ENCODE measurements around the gene FAM3B.

The FAM3B gene

DNA sequence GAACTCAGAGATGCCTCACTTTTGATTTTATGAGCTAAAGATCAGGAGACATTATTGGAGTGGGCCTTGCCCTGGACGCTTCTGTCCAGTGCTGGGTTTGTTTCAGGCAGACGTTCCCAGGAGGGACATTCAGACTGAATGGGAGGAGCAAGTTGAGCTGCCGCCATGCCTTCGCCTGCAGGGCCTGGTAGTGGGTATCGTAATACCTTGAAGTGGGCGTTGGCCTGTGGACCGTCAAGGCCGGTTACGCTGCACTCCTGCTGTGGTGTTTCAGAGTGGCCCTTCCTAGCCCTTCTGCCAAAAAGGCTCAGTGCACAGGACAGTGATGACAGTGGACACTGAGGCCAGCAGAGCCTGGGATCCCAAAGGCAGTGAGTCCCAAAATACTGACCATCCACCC is 1.6 kb downstream of the FAM3B start:
- TF ChIP-seq ZNF335 (tag by site-specific recombination; conservative IDR thresholded peaks at IDR 0.05) (no peak), BCL11A (tag by site-specific recombination; IDR thresholded peaks at IDR 0.05; ENCODE audit: low read depth) (no peak), SP3 (tag by site-specific recombination; IDR thresholded peaks at IDR 0.05) (no peak), KLF7 (tag by site-specific recombination; IDR thresholded peaks at IDR 0.05; ENCODE audit: borderline replicate concordance) (no peak), ZNF391 (tag by site-specific recombination; IDR thresholded peaks at IDR 0.05; ENCODE audit: borderline replicate concordance, low read depth) (no peak), ZNF521 (tag by site-specific recombination; IDR thresholded peaks at IDR 0.05) (no peak), ZNF660 (tag by site-specific recombination; IDR thresholded peaks at IDR 0.05) (no peak)
- TF ChIP-seq, protein P1, sequence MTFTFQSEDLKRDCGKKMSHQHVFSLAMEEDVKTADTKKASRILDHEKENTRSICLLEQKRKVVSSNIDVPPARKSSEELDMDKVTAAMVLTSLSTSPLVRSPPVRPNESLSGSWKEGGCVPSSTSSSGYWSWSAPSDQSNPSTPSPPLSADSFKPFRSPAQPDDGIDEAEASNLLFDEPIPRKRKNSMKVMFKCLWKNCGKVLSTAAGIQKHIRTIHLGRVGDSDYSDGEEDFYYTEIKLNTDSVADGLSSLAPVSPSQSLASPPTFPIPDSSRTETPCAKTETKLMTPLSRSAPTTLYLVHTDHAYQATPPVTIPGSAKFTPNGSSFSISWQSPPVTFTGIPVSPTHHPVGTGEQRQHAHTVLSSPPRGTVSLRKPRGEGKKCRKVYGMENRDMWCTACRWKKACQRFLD (tag by site-specific recombination; IDR thresholded peaks at IDR 0.05) = no peak
- TF ChIP-seq, protein P2, sequence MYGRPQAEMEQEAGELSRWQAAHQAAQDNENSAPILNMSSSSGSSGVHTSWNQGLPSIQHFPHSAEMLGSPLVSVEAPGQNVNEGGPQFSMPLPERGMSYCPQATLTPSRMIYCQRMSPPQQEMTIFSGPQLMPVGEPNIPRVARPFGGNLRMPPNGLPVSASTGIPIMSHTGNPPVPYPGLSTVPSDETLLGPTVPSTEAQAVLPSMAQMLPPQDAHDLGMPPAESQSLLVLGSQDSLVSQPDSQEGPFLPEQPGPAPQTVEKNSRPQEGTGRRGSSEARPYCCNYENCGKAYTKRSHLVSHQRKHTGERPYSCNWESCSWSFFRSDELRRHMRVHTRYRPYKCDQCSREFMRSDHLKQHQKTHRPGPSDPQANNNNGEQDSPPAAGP (tag by site-specific recombination; IDR thresholded peaks at IDR 0.05) = no peak
- TF ChIP-seq, protein P3, sequence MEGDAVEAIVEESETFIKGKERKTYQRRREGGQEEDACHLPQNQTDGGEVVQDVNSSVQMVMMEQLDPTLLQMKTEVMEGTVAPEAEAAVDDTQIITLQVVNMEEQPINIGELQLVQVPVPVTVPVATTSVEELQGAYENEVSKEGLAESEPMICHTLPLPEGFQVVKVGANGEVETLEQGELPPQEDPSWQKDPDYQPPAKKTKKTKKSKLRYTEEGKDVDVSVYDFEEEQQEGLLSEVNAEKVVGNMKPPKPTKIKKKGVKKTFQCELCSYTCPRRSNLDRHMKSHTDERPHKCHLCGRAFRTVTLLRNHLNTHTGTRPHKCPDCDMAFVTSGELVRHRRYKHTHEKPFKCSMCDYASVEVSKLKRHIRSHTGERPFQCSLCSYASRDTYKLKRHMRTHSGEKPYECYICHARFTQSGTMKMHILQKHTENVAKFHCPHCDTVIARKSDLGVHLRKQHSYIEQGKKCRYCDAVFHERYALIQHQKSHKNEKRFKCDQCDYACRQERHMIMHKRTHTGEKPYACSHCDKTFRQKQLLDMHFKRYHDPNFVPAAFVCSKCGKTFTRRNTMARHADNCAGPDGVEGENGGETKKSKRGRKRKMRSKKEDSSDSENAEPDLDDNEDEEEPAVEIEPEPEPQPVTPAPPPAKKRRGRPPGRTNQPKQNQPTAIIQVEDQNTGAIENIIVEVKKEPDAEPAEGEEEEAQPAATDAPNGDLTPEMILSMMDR (tag by site-specific recombination; IDR thresholded peaks at IDR 0.05) = no peak
- TF ChIP-seq, protein P4, sequence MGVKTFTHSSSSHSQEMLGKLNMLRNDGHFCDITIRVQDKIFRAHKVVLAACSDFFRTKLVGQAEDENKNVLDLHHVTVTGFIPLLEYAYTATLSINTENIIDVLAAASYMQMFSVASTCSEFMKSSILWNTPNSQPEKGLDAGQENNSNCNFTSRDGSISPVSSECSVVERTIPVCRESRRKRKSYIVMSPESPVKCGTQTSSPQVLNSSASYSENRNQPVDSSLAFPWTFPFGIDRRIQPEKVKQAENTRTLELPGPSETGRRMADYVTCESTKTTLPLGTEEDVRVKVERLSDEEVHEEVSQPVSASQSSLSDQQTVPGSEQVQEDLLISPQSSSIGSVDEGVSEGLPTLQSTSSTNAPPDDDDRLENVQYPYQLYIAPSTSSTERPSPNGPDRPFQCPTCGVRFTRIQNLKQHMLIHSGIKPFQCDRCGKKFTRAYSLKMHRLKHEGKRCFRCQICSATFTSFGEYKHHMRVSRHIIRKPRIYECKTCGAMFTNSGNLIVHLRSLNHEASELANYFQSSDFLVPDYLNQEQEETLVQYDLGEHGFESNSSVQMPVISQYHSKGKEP (tag by site-specific recombination; IDR thresholded peaks at IDR 0.05) = no peak
- TF ChIP-seq, protein P5, sequence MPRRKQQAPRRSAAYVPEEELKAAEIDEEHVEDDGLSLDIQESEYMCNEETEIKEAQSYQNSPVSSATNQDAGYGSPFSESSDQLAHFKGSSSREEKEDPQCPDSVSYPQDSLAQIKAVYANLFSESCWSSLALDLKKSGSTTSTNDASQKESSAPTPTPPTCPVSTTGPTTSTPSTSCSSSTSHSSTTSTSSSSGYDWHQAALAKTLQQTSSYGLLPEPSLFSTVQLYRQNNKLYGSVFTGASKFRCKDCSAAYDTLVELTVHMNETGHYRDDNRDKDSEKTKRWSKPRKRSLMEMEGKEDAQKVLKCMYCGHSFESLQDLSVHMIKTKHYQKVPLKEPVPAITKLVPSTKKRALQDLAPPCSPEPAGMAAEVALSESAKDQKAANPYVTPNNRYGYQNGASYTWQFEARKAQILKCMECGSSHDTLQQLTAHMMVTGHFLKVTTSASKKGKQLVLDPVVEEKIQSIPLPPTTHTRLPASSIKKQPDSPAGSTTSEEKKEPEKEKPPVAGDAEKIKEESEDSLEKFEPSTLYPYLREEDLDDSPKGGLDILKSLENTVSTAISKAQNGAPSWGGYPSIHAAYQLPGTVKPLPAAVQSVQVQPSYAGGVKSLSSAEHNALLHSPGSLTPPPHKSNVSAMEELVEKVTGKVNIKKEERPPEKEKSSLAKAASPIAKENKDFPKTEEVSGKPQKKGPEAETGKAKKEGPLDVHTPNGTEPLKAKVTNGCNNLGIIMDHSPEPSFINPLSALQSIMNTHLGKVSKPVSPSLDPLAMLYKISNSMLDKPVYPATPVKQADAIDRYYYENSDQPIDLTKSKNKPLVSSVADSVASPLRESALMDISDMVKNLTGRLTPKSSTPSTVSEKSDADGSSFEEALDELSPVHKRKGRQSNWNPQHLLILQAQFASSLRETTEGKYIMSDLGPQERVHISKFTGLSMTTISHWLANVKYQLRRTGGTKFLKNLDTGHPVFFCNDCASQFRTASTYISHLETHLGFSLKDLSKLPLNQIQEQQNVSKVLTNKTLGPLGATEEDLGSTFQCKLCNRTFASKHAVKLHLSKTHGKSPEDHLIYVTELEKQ (tag by site-specific recombination; IDR thresholded peaks at IDR 0.05; ENCODE audit: borderline replicate concordance) = no peak
- TF ChIP-seq, protein P6, sequence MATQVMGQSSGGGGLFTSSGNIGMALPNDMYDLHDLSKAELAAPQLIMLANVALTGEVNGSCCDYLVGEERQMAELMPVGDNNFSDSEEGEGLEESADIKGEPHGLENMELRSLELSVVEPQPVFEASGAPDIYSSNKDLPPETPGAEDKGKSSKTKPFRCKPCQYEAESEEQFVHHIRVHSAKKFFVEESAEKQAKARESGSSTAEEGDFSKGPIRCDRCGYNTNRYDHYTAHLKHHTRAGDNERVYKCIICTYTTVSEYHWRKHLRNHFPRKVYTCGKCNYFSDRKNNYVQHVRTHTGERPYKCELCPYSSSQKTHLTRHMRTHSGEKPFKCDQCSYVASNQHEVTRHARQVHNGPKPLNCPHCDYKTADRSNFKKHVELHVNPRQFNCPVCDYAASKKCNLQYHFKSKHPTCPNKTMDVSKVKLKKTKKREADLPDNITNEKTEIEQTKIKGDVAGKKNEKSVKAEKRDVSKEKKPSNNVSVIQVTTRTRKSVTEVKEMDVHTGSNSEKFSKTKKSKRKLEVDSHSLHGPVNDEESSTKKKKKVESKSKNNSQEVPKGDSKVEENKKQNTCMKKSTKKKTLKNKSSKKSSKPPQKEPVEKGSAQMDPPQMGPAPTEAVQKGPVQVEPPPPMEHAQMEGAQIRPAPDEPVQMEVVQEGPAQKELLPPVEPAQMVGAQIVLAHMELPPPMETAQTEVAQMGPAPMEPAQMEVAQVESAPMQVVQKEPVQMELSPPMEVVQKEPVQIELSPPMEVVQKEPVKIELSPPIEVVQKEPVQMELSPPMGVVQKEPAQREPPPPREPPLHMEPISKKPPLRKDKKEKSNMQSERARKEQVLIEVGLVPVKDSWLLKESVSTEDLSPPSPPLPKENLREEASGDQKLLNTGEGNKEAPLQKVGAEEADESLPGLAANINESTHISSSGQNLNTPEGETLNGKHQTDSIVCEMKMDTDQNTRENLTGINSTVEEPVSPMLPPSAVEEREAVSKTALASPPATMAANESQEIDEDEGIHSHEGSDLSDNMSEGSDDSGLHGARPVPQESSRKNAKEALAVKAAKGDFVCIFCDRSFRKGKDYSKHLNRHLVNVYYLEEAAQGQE (tag by site-specific recombination; IDR thresholded peaks at IDR 0.05) = no peak
- POLR2A ChIA-PET = no interaction called here
- H3K4me3 ChIP-seq (ENCODE audit: low read depth, low read length) = no peak overlapping the region
- CTCF ChIA-PET = interaction anchor here (0.8 to 1.0 kb wide), 3 partner anchors 34 to 790 kb away, joined by 3 read pairs; no protein-coding TSS in a partner anchor
- no peaks in the 10 kb centered on the region for H3K9me3 ChIP-seq (ENCODE audit: control insufficient read depth, insufficient read depth, low read depth, low read length)
- no peak overlapping the region for H3K27ac ChIP-seq (ENCODE audit: extremely low read depth, low read depth, low read length)
- H3K36me3 ChIP-seq (ENCODE audit: control insufficient read depth in 2 of 2, insufficient read depth in 1 of 2, low read length in 2 of 2) = no peaks in the 10 kb centered on the region
- H3K4me1 ChIP-seq (ENCODE audit: control insufficient read depth, insufficient read depth, low read length) = no peaks in the 10 kb centered on the region

All from HEK293 (cell line).